ENCODE results near the gene AEBP1.

AEBP1 gene

GRCh38 chr7:44163591-44163990, 59.4 kb downstream of the AEBP1 start:
- no peak overlapping the region for H3K4me3 ChIP-seq (ENCODE audit: low read depth, low read length)
- no peaks in the 10 kb centered on the region for H3K79me2 ChIP-seq
- H3K9me3 ChIP-seq (ENCODE audit: control insufficient read depth, low read length): no peaks in the 10 kb centered on the region
- no peak overlapping the region for H3K4me2 ChIP-seq (ENCODE audit: low read length)
- H3K27me3 ChIP-seq (ENCODE audit: control insufficient read depth, insufficient read depth, low read length): no peaks in the 10 kb centered on the region
- no peak overlapping the region for H3K27ac ChIP-seq
- TF ChIP-seq, protein P1, sequence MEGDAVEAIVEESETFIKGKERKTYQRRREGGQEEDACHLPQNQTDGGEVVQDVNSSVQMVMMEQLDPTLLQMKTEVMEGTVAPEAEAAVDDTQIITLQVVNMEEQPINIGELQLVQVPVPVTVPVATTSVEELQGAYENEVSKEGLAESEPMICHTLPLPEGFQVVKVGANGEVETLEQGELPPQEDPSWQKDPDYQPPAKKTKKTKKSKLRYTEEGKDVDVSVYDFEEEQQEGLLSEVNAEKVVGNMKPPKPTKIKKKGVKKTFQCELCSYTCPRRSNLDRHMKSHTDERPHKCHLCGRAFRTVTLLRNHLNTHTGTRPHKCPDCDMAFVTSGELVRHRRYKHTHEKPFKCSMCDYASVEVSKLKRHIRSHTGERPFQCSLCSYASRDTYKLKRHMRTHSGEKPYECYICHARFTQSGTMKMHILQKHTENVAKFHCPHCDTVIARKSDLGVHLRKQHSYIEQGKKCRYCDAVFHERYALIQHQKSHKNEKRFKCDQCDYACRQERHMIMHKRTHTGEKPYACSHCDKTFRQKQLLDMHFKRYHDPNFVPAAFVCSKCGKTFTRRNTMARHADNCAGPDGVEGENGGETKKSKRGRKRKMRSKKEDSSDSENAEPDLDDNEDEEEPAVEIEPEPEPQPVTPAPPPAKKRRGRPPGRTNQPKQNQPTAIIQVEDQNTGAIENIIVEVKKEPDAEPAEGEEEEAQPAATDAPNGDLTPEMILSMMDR (IDR thresholded peaks at IDR 0.05): no peak
- no peaks in the 10 kb centered on the region for H3K36me3 ChIP-seq (ENCODE audit: control insufficient read depth, insufficient read depth, low read length)
- no peaks in the 10 kb centered on the region for H3K4me1 ChIP-seq
- no peak overlapping the region for H2AFZ ChIP-seq
- H3K9ac ChIP-seq: no peak overlapping the region

Measured in parathyroid adenoma (tissue), 2 donors.